Measurements from ENCODE around the gene SEC22A.

GRCh38 chr3:123279121-123279520 is 77.4 kb downstream of the SEC22A start:
- TF ChIP-seq TARDBP (IDR thresholded peaks at IDR 0.05) (no peak), HDGF (IDR thresholded peaks at IDR 0.05; ENCODE audit: borderline replicate concordance) (no peak), ELF4 (IDR thresholded peaks at IDR 0.05) (no peak), SP1 (IDR thresholded peaks at IDR 0.05) (no peak), FOXM1 (IDR thresholded peaks at IDR 0.05; ENCODE audit: borderline replicate concordance) (no peak), NFRKB (IDR thresholded peaks at IDR 0.05) (no peak), BHLHE40 (IDR thresholded peaks at IDR 0.05; ENCODE audit: borderline replicate concordance) (no peak), L3MBTL2 (conservative IDR thresholded peaks at IDR 0.05) (no peak), SUZ12 (IDR thresholded peaks at IDR 0.05) (no peak), CTBP1 (IDR thresholded peaks at IDR 0.05; ENCODE audit: borderline replicate concordance) (no peak)
- TF ChIP-seq, protein P1, sequence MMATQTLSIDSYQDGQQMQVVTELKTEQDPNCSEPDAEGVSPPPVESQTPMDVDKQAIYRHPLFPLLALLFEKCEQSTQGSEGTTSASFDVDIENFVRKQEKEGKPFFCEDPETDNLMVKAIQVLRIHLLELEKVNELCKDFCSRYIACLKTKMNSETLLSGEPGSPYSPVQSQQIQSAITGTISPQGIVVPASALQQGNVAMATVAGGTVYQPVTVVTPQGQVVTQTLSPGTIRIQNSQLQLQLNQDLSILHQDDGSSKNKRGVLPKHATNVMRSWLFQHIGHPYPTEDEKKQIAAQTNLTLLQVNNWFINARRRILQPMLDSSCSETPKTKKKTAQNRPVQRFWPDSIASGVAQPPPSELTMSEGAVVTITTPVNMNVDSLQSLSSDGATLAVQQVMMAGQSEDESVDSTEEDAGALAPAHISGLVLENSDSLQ (IDR thresholded peaks at IDR 0.05), result no peak

All from HEK293T (cell line).